GM23338 (cell line): ENCODE data around the gene RAP1GAP. TPM values are rescaled to one million over a fixed set of nuclear protein-coding genes. Genes with fewer than 3 reads are reported as not detected.

Experiments used
- ATAC-seq: fragments of 200-7000 bp; cut with Tn5 transposase; 3 replicates; pipeline ENCODE4 v1.9.1; 2020
- DNase-seq: peaks from one replicate; pipeline ENCODE4 v3.0.0-alpha.2; 2015; ENCODE audit warnings: low spot score
- H2AFZ ChIP-seq: fragments of 200-600 bp; sonication (generic); 2 replicates; pipeline ENCODE4 v1.8.0; 2016; ENCODE audit warnings: antibody characterized with exemption, mild to moderate bottlenecking, moderate library complexity
- H3F3A ChIP-seq: fragments of 200-600 bp; sonication (generic); replicated peaks from 2 replicates; pipeline ENCODE4 v1.8.0; 2017; ENCODE audit warnings: antibody characterized with exemption, mixed run types, low read depth
- H3K27ac ChIP-seq: fragments of 200-600 bp; sonication (generic); 2 replicates; pipeline ENCODE4 v1.6.1; 2016; ENCODE audit warnings: low read depth
- H3K27me3 ChIP-seq: fragments of 200-600 bp; sonication (generic); 2 replicates; pipeline ENCODE4 v1.8.0; 2016; ENCODE audit warnings: mild to moderate bottlenecking, mixed run types, moderate library complexity; ENCODE audit not compliant: insufficient read depth
- H3K36me3 ChIP-seq: fragments of 200-600 bp; sonication (generic); 2 replicates; pipeline ENCODE4 v1.8.0; 2016; ENCODE audit warnings: mild to moderate bottlenecking; ENCODE audit not compliant: insufficient read depth
- H3K4me1 ChIP-seq: fragments of 200-600 bp; sonication (generic); 2 replicates; pipeline ENCODE4 v1.8.0; 2016; ENCODE audit warnings: mild to moderate bottlenecking, moderate library complexity; ENCODE audit not compliant: insufficient read depth
- H3K4me2 ChIP-seq: fragments of 200-600 bp; sonication (generic); 2 replicates; pipeline ENCODE4 v1.7.1; 2017; ENCODE audit warnings: mixed run types
- H3K4me3 ChIP-seq: fragments of 200-600 bp; sonication (generic); 2 replicates; pipeline ENCODE4 v1.6.1; 2016; ENCODE audit warnings: mixed run types
- H3K79me2 ChIP-seq: fragments of 200-600 bp; sonication (generic); replicated peaks from 2 replicates; pipeline ENCODE4 v1.8.0; 2017; ENCODE audit warnings: mild to moderate bottlenecking; ENCODE audit not compliant: insufficient read depth
- H3K9me2 ChIP-seq: fragments of 200-600 bp; sonication (generic); 2 replicates; pipeline ENCODE4 v1.8.0; 2017; ENCODE audit not compliant: insufficient read depth
- H4K20me1 ChIP-seq: fragments of 200-600 bp; sonication (generic); replicated peaks from 2 replicates; pipeline ENCODE4 v1.8.0; 2017; ENCODE audit warnings: mild to moderate bottlenecking; ENCODE audit not compliant: insufficient read depth
- H3K27ac Mint-ChIP-seq: 2 replicates; pipeline ENCODE4 v1.8.0; 2020; ENCODE audit warnings: inconsistent platforms, mild to moderate bottlenecking, moderate library complexity, mixed read lengths
- H3K27me3 Mint-ChIP-seq: 3 replicates; pipeline ENCODE4 v1.8.0; 2022; ENCODE audit warnings: low read depth, mild to moderate bottlenecking, moderate library complexity, mixed read lengths, inconsistent platforms; ENCODE audit not compliant: insufficient read depth, poor library complexity
- H3K36me3 Mint-ChIP-seq: 3 replicates; pipeline ENCODE4 v1.8.0; 2021; ENCODE audit warnings: low read depth, mild to moderate bottlenecking, inconsistent platforms, moderate library complexity, mixed read lengths
- H3K4me1 Mint-ChIP-seq: 3 replicates; pipeline ENCODE4 v1.8.0; 2020; ENCODE audit warnings: mild to moderate bottlenecking, inconsistent platforms, mixed read lengths
- H3K4me3 Mint-ChIP-seq: 3 replicates; pipeline ENCODE4 v1.8.0; 2021; ENCODE audit warnings: moderate library complexity, mild to moderate bottlenecking, inconsistent platforms, mixed read lengths
- H3K9me3 Mint-ChIP-seq: 3 replicates; pipeline ENCODE4 v1.8.0; 2020; ENCODE audit warnings: moderate library complexity, mild to moderate bottlenecking, inconsistent platforms, mixed read lengths
- CREB1 ChIP-seq: fragments of 250-450 bp; sonication (Bioruptor Pico); IDR thresholded peaks from 2 replicates; pipeline ENCODE4 v1.5.0; 2020; ENCODE audit warnings: low read depth, mild to moderate bottlenecking, moderate library complexity
- JUNB ChIP-seq: IDR thresholded peaks from one replicate; pipeline ENCODE4 v1.6.1; 2016; ENCODE audit warnings: antibody characterized with exemption; ENCODE audit not compliant: unreplicated experiment
- NANOG ChIP-seq: IDR thresholded peaks from 2 replicates; pipeline ENCODE4 v1.6.1; 2016; ENCODE audit warnings: antibody characterized with exemption, borderline replicate concordance
- ZNF114 ChIP-seq: fragments of 250-450 bp; sonication (Bioruptor Pico); IDR thresholded peaks from 2 replicates; pipeline ENCODE4 v1.5.0; 2020; ENCODE audit warnings: mild to moderate bottlenecking, moderate library complexity
- ZNF462 ChIP-seq: fragments of 250-450 bp; sonication (Bioruptor Pico); IDR thresholded peaks from 2 replicates; pipeline ENCODE4 v1.5.0; 2020; ENCODE audit warnings: mild to moderate bottlenecking, moderate library complexity
- polyA plus RNA-seq: library from polyadenylated mRNA; unstranded; fragments of >200 nt; fragmentation: Nextera tagmentation; extraction: Ambion mirVana; gene quantifications from 2 replicates; pipeline ENCODE4 v1.2.1, GENCODE V29; 2016
- total RNA-seq: library from RNA; depleted of rRNA; stranded (reverse); fragments of >200 nt; shearing (Covaris generic); gene quantifications from 2 replicates; pipeline ENCODE4 v1.2.3, GENCODE V29; 2014
- TF ChIP-seq, protein P1 (sequence below), 2 experiments: fragments of 200-600 bp in 1 of 2; sonication (generic) in 1 of 2; conservative IDR thresholded peaks; 2 replicates each; pipeline versions ENCODE4 v1.5.1 to v1.6.1; 2016 to 2017; ENCODE audit warnings: antibody characterized with exemption in 2 of 2, low read depth in 2 of 2, mild to moderate bottlenecking in 2 of 2, moderate library complexity in 1 of 2

Gene RAP1GAP
- total and polyA plus RNA-seq, 2 experiments from 2014 or later, result 4.3 to 6.6 TPM

- no peak for TF ChIP-seq ZNF114 (CRISPR knock-in tag)
- TF ChIP-seq JUNB, result no peak
- TF ChIP-seq ZNF462, result no peak
- no peak for TF ChIP-seq CREB1 (CRISPR knock-in tag)
- no peak overlapping the region for H3K4me3 ChIP-seq
- peaks cover 24% of the 10 kb centered on the region for H3K27me3 Mint-ChIP-seq
- no peak overlapping the region for H3K27ac Mint-ChIP-seq
- no peaks in the 10 kb centered on the region for H3K9me2 ChIP-seq
- no peak overlapping the region for H3K4me3 Mint-ChIP-seq
- no peak overlapping the region for H3K4me2 ChIP-seq
- no peak overlapping the region for H3K27ac ChIP-seq
- no peak overlapping the region for H2AFZ ChIP-seq
- H3K9me3 Mint-ChIP-seq, result no peaks in the 10 kb centered on the region
- H3K27me3 ChIP-seq, result no peaks in the 10 kb centered on the region
- H4K20me1 ChIP-seq, result no peaks in the 10 kb centered on the region
- H3K36me3 ChIP-seq, result no peaks in the 10 kb centered on the region
- H3K36me3 Mint-ChIP-seq, result no peaks in the 10 kb centered on the region
- H3K4me1 ChIP-seq, result peaks cover 11% of the 10 kb centered on the region
- H3F3A ChIP-seq, result 0 out of 2 replicates have a peak, but pooled peaks cover 4% of the 10 kb centered on the region
- H3K79me2 ChIP-seq, result no peaks in the 10 kb centered on the region
- no peak for ATAC-seq
- H3K4me1 Mint-ChIP-seq, result peaks cover 20% of the 10 kb centered on the region
- no peak for DNase-seq
Observed at GRCh38 chr1:21592086-21592865, 76.9 kb downstream of the RAP1GAP start.

GRCh38 chr1:21590934-21591333, 78.2 kb downstream of the RAP1GAP start:
- Histone ChIP-seq H3K27ac (no peak overlapping the region), H3K4me3 (no peak overlapping the region), H3K36me3 (no peaks in the 10 kb centered on the region), H2AFZ (no peak overlapping the region), H3K79me2 (no peaks in the 10 kb centered on the region), H3K4me2 (no peak overlapping the region), H3K4me1 (peaks cover 11% of the 10 kb centered on the region), H3F3A (0 out of 2 replicates have a peak, but pooled peaks cover 4% of the 10 kb centered on the region), H4K20me1 (no peaks in the 10 kb centered on the region), H3K27me3 (no peaks in the 10 kb centered on the region), H3K9me2 (no peaks in the 10 kb centered on the region)
- H3K27ac Mint-ChIP-seq, result no peak overlapping the region
- no peak for ATAC-seq
- H3K4me1 Mint-ChIP-seq, result peaks cover 24% of the 10 kb centered on the region
- H3K9me3 Mint-ChIP-seq, result no peaks in the 10 kb centered on the region
- H3K36me3 Mint-ChIP-seq, result no peaks in the 10 kb centered on the region
- H3K27me3 Mint-ChIP-seq, result peaks cover 20% of the 10 kb centered on the region
- H3K4me3 Mint-ChIP-seq, result no peak overlapping the region
- DNase-seq, result no peak
- TF ChIP-seq, protein P1, sequence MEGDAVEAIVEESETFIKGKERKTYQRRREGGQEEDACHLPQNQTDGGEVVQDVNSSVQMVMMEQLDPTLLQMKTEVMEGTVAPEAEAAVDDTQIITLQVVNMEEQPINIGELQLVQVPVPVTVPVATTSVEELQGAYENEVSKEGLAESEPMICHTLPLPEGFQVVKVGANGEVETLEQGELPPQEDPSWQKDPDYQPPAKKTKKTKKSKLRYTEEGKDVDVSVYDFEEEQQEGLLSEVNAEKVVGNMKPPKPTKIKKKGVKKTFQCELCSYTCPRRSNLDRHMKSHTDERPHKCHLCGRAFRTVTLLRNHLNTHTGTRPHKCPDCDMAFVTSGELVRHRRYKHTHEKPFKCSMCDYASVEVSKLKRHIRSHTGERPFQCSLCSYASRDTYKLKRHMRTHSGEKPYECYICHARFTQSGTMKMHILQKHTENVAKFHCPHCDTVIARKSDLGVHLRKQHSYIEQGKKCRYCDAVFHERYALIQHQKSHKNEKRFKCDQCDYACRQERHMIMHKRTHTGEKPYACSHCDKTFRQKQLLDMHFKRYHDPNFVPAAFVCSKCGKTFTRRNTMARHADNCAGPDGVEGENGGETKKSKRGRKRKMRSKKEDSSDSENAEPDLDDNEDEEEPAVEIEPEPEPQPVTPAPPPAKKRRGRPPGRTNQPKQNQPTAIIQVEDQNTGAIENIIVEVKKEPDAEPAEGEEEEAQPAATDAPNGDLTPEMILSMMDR (conservative IDR thresholded peaks at IDR 0.05; ENCODE audit: low read depth in 2 of 2), result no peak
- TF ChIP-seq NANOG, result no peak
